ENCODE results near the gene SYPL2. TPM values are rescaled to one million over a fixed set of nuclear protein-coding genes. Genes with fewer than 3 reads are reported as not detected.

SYPL2 gene
- total RNA-seq, 1 experiment from 2014 or later: not detected

- Mint-ChIP-seq H3K27me3 (ENCODE audit: unreplicated experiment) (peaks cover 40% of the 10 kb centered on the region), H3K36me3 (ENCODE audit: insufficient read depth, unreplicated experiment) (peaks cover 21% of the 10 kb centered on the region), H3K9me3 (ENCODE audit: low read depth, unreplicated experiment) (no peaks in the 10 kb centered on the region), H3K4me1 (ENCODE audit: low read depth, unreplicated experiment) (peaks cover 10% of the 10 kb centered on the region), H3K4me3 (ENCODE audit: low read depth, unreplicated experiment) (peak overlapping the region; percentile 92), H3K27ac (ENCODE audit: unreplicated experiment) (peak overlapping the region; percentile 88)
- CTCF ChIA-PET: interaction anchor here (0.8 to 1.2 kb wide), 2 partner anchors 8 to 12 kb away, joined by 3 to 4 read pairs; no protein-coding TSS in a partner anchor
- no peak for DNase-seq
- BruUV-seq (replicated peaks): TSS peak; percentile 83
- intact Hi-C loops (cut with micrococcal nuclease; ENCODE audit: unreplicated experiment): loop anchor here (2.0 kb wide), 1 partner anchor 58 kb away; the partner anchor contains the start of gene PSMA5
- no peak for TF ChIP-seq CTCF (IDR thresholded peaks at IDR 0.05; ENCODE audit: unreplicated experiment)
Measured at GRCh38 chr1:109484519-109484975, 18.2 kb downstream of the SYPL2 start.

- TF ChIP-seq CTCF (IDR thresholded peaks at IDR 0.05; ENCODE audit: unreplicated experiment): no peak
- Mint-ChIP-seq H3K27me3 (ENCODE audit: unreplicated experiment) (peaks cover 35% of the 10 kb centered on the region), H3K4me3 (ENCODE audit: low read depth, unreplicated experiment) (peak overlapping the region; percentile 92), H3K9me3 (ENCODE audit: low read depth, unreplicated experiment) (no peaks in the 10 kb centered on the region), H3K36me3 (ENCODE audit: insufficient read depth, unreplicated experiment) (peaks cover 21% of the 10 kb centered on the region), H3K27ac (ENCODE audit: unreplicated experiment) (peak overlapping the region; percentile 88), H3K4me1 (ENCODE audit: low read depth, unreplicated experiment) (peaks cover 10% of the 10 kb centered on the region)
- CTCF ChIA-PET: interaction anchor here (0.5 kb wide), 1 partner anchor 28 kb away, joined by 3 read pairs; no protein-coding TSS in a partner anchor
- no TSS peak for BruUV-seq (replicated peaks)
- intact Hi-C loops (cut with micrococcal nuclease; ENCODE audit: unreplicated experiment): loop anchor here (2.0 kb wide), 1 partner anchor 58 kb away; the partner anchor contains the start of gene PSMA5
- no peak for DNase-seq
Measured at GRCh38 chr1:109485001-109485400, 18.7 kb downstream of the SYPL2 start.

GRCh38 chr1:109487261-109487660 lies 20.9 kb downstream of the SYPL2 start:
- CTCF ChIA-PET: no interaction called here
- H3K4me3 Mint-ChIP-seq (ENCODE audit: low read depth, unreplicated experiment): no peak overlapping the region
- DNase-seq: no peak
- peaks cover 21% of the 10 kb centered on the region for H3K36me3 Mint-ChIP-seq (ENCODE audit: insufficient read depth, unreplicated experiment)
- BruUV-seq (replicated peaks): no TSS peak
- no peaks in the 10 kb centered on the region for H3K9me3 Mint-ChIP-seq (ENCODE audit: low read depth, unreplicated experiment)
- H3K27ac Mint-ChIP-seq (ENCODE audit: unreplicated experiment): no peak overlapping the region
- TF ChIP-seq CTCF (IDR thresholded peaks at IDR 0.05; ENCODE audit: unreplicated experiment): no peak
- peaks cover 13% of the 10 kb centered on the region for H3K27me3 Mint-ChIP-seq (ENCODE audit: unreplicated experiment)
- H3K4me1 Mint-ChIP-seq (ENCODE audit: low read depth, unreplicated experiment): peaks cover 10% of the 10 kb centered on the region
- intact Hi-C loops (cut with micrococcal nuclease; ENCODE audit: unreplicated experiment): no loop called here

- peaks cover 18% of the 10 kb centered on the region for H3K36me3 Mint-ChIP-seq (ENCODE audit: insufficient read depth, unreplicated experiment)
- H3K27me3 Mint-ChIP-seq (ENCODE audit: unreplicated experiment): peaks cover 3% of the 10 kb centered on the region
- no peaks in the 10 kb centered on the region for H3K9me3 Mint-ChIP-seq (ENCODE audit: low read depth, unreplicated experiment)
- no TSS peak for BruUV-seq (replicated peaks)
- CTCF ChIA-PET: no interaction called here
- intact Hi-C loops (cut with micrococcal nuclease; ENCODE audit: unreplicated experiment): no loop called here
- H3K4me3 Mint-ChIP-seq (ENCODE audit: low read depth, unreplicated experiment): no peak overlapping the region
- no peak for TF ChIP-seq CTCF (IDR thresholded peaks at IDR 0.05; ENCODE audit: unreplicated experiment)
- peaks cover 10% of the 10 kb centered on the region for H3K4me1 Mint-ChIP-seq (ENCODE audit: low read depth, unreplicated experiment)
- H3K27ac Mint-ChIP-seq (ENCODE audit: unreplicated experiment): no peak overlapping the region
- DNase-seq: no peak
Measured at GRCh38 chr1:109488201-109488600, 21.9 kb downstream of the SYPL2 start.
